A673 (cell line): Measurements from ENCODE around the gene LY6G5B. TPM values are rescaled to one million over a fixed set of nuclear protein-coding genes. Genes with fewer than 3 reads are reported as not detected.

Source experiments
- BruUV-seq: library from RNA; stranded (reverse); fragments of 400-500 nt; replicated peaks from 2 replicates; lab custom pipeline; 2021; lab: Mats Ljungman, UMichigan
- CTCF ChIA-PET: fragments of 300-600 bp; sonication (Branson Sonifier 250); formaldehyde crosslinking; loops from one replicate; lab custom pipeline; 2022; ENCODE audit warnings: antibody characterized with exemption; lab: Charles Lee
- POLR2A ChIA-PET: fragments of 300-600 bp; sonication (Branson Sonifier 250); formaldehyde crosslinking; loops from one replicate; lab custom pipeline; 2022; ENCODE audit warnings: antibody characterized with exemption; ENCODE audit not compliant: low non-redundant PET; lab: Charles Lee
- DNase-seq: peaks from one replicate; pipeline ENCODE4 v3.0.0-alpha.2; 2015; ENCODE audit warnings: low spot score
- H3K27ac ChIP-seq: fragments of 200-600 bp; sonication (generic); 2 replicates; pipeline ENCODE4 v1.5.1; 2016; ENCODE audit warnings: mixed run types, low read depth, mild to moderate bottlenecking, mixed read lengths, antibody characterized with exemption, low read length; ENCODE audit not compliant: poor library complexity, severe bottlenecking
- H3K27me3 ChIP-seq: fragments of 200-600 bp; sonication (generic); replicated peaks from 2 replicates; pipeline ENCODE4 v1.6.1; 2017; ENCODE audit warnings: mixed run types, low read depth, mild to moderate bottlenecking, mixed read lengths, antibody characterized with exemption, low read length; ENCODE audit not compliant: insufficient read depth, poor library complexity
- H3K36me3 ChIP-seq: fragments of 200-600 bp; sonication (generic); 2 replicates; pipeline ENCODE4 v1.6.1; 2016; ENCODE audit warnings: mixed run types, mild to moderate bottlenecking, mixed read lengths, antibody characterized with exemption, low read length; ENCODE audit not compliant: insufficient read depth, poor library complexity, severe bottlenecking
- H3K4me1 ChIP-seq: fragments of 200-600 bp; sonication (generic); 2 replicates; pipeline ENCODE4 v1.6.1; 2017; ENCODE audit warnings: mixed run types, mild to moderate bottlenecking, mixed read lengths, antibody characterized with exemption, low read length; ENCODE audit not compliant: insufficient read depth, poor library complexity, severe bottlenecking
- H3K4me3 ChIP-seq: fragments of 200-600 bp; sonication (generic); 2 replicates; pipeline ENCODE4 v1.5.1; 2016; ENCODE audit warnings: low read depth, mixed run types, mild to moderate bottlenecking, mixed read lengths, low read length; ENCODE audit not compliant: poor library complexity, severe bottlenecking
- H3K9me3 ChIP-seq: fragments of 200-600 bp; sonication (generic); 2 replicates; pipeline ENCODE4 v1.6.1; 2016; ENCODE audit warnings: mixed run types, low read depth, mild to moderate bottlenecking, mixed read lengths, antibody characterized with exemption, low read length; ENCODE audit not compliant: poor library complexity, severe bottlenecking
- EZH2 ChIP-seq: fragments of 200-600 bp; sonication (generic); IDR thresholded peaks from 2 replicates; pipeline ENCODE4 v1.6.1; 2017; ENCODE audit warnings: borderline replicate concordance, low read depth, mild to moderate bottlenecking, mixed read lengths, antibody characterized with exemption, low read length; ENCODE audit not compliant: poor library complexity, severe bottlenecking
- intact Hi-C: fragments of 100-400 bp; cut with micrococcal nuclease; formaldehyde crosslinking; loops from one replicate; pipeline ENCODE4 v1.10.0; 2022; ENCODE audit not compliant: unreplicated experiment
- total RNA-seq: library from RNA; stranded (reverse); gene quantifications from 2 replicates; pipeline ENCODE4 v1.2.3, GENCODE V29; 2021
- TF ChIP-seq, protein P1 (sequence below): fragments of 300-800, 200-600 bp; sonication (generic); conservative IDR thresholded peaks from 2 replicates; pipeline ENCODE4 v1.5.1; 2017; ENCODE audit warnings: low read depth, mild to moderate bottlenecking, antibody characterized with exemption, low read length, moderate library complexity, mixed read lengths

Gene LY6G5B
- total RNA-seq, 1 experiment from 2014 or later: 18.9 TPM

DNA sequence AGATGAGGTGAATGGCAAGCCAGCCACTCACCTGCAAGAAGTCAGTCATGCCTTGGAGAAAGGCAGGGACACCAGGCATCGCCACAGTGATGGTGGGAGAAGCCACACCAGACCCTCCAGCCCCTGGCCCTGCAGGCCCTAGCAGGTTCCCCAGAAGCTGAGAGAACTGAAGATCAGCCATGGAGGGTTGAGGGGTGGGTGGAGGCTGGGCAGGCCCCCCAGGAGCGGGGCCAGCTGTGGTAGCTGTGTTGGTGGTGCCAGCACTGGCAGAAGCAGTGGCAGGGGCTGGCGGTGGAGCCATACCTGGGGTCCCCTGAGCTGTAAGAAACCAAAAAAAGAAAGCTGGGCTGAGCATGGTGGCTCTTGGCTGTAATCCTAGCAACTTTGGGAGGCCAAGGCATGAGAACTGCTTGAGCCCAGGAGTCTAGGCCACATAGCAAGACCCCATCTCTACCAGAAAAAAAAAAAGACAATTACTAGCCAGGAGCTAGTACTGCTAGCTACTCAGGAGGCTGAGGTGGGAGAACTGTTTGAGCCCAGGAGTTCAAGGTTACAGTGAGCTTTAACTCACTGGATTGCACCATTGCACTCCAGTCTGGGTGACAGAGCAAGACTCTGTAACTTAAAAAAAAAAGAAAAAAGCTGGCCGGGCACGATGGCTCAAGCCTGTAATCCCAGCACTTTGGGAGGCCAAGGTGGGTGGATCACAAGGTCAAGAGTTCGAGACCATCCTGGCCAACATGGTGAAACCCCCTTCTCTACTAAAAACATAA, 26.8 kb upstream of the LY6G5B start:
- Histone ChIP-seq H3K27me3 (no peaks in the 10 kb centered on the region), H3K27ac (no peak overlapping the region), H3K4me1 (no peaks in the 10 kb centered on the region), H3K9me3 (no peaks in the 10 kb centered on the region), H3K4me3 (no peak overlapping the region), H3K36me3 (peaks cover 84% of the 10 kb centered on the region)
- no TSS peak for BruUV-seq
- intact Hi-C loops: no loop called here
- TF ChIP-seq, protein P1, sequence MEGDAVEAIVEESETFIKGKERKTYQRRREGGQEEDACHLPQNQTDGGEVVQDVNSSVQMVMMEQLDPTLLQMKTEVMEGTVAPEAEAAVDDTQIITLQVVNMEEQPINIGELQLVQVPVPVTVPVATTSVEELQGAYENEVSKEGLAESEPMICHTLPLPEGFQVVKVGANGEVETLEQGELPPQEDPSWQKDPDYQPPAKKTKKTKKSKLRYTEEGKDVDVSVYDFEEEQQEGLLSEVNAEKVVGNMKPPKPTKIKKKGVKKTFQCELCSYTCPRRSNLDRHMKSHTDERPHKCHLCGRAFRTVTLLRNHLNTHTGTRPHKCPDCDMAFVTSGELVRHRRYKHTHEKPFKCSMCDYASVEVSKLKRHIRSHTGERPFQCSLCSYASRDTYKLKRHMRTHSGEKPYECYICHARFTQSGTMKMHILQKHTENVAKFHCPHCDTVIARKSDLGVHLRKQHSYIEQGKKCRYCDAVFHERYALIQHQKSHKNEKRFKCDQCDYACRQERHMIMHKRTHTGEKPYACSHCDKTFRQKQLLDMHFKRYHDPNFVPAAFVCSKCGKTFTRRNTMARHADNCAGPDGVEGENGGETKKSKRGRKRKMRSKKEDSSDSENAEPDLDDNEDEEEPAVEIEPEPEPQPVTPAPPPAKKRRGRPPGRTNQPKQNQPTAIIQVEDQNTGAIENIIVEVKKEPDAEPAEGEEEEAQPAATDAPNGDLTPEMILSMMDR: no peak
- TF ChIP-seq EZH2: no peak
- no peak for DNase-seq
- CTCF ChIA-PET: no interaction called here
- POLR2A ChIA-PET: interaction anchor here (0.6 kb wide), 1 partner anchor 127 kb away, joined by 3 read pairs; no protein-coding TSS in a partner anchor

DNA sequence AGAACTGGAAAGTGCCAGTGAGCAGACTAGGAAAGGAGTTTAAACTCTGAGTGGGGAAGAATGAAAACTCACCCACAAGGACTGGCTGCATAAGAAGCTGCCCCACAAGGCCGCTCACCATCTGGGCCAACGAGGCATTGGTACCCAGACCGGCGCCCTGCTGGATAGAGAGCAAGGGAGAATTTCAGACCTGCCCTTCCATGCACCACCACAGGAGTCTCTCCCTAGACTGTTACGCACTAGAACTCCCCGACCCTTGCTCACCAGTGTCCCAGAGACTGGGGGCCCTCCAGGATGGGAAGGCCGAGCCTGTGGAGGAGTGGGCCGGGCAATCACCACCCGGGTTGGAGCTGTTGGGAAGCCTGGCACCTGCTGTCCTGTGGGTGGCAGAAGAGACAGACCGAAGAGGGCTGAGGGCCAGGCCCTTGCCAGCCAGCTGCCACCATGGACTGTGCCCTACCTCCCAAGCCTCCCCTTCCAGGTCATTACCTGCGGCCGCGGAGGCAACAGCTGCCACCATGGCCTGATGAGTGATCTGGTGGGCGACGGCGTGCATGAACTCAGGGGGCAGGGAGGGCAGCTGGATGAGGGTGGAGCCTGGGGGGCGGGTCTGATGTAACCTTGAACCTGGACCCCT, 25.8 kb upstream of the LY6G5B start:
- Histone ChIP-seq H3K9me3 (no peaks in the 10 kb centered on the region), H3K4me1 (no peaks in the 10 kb centered on the region), H3K4me3 (no peak overlapping the region), H3K27me3 (no peaks in the 10 kb centered on the region), H3K36me3 (peaks cover 85% of the 10 kb centered on the region), H3K27ac (no peak overlapping the region)
- no TSS peak for BruUV-seq
- no peak for DNase-seq
- intact Hi-C loops: no loop called here
- POLR2A ChIA-PET: no interaction called here
- TF ChIP-seq EZH2: no peak
- TF ChIP-seq, protein P1: no peak
- CTCF ChIA-PET: no interaction called here

DNA sequence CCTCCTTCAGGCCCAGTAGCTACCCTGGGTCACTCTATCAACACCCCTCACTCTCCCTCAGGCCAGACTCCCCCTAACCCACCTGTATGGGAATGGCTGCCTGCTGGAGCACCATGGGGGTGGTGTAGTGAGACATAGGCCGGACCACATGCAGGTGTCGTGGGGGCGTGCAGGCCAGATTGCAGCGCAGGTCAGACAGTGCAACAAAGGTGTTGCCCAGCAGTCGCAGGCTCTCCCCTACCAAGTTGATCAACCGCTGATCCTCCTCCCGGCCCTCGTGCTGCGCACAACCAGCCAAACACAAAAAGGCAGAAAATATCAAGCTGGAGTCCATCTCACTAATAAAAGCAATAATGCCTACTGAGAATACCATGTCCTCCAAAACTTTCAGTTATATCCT, 24.5 kb upstream of the LY6G5B start:
- POLR2A ChIA-PET: interaction anchor here (0.7 kb wide), 1 partner anchor 63 kb away, joined by 3 read pairs; no protein-coding TSS in a partner anchor
- H3K36me3 ChIP-seq: peaks cover 83% of the 10 kb centered on the region
- intact Hi-C loops: no loop called here
- DNase-seq: no peak
- H3K27ac ChIP-seq: no peak overlapping the region
- BruUV-seq: no TSS peak
- H3K4me3 ChIP-seq: no peak overlapping the region
- no peaks in the 10 kb centered on the region for H3K4me1 ChIP-seq
- no peaks in the 10 kb centered on the region for H3K27me3 ChIP-seq
- no peaks in the 10 kb centered on the region for H3K9me3 ChIP-seq
- CTCF ChIA-PET: no interaction called here
- TF ChIP-seq, protein P1: no peak
- no peak for TF ChIP-seq EZH2
